ENCODE results near the gene HLCS.
"Not testable (repeated sequence)": the region's sequence is repeated elsewhere in the genome, so short reads cannot be mapped to it uniquely, and the experiment has no call there.

Gene HLCS

GRCh38 chr21:36850372-36850771 lies 116.1 kb downstream of the HLCS start:
- no peak for DNase-seq (ENCODE audit: low read depth in 1 of 2, low spot score in 1 of 2)

GRCh38 chr21:36849461-36850105 lies 116.9 kb downstream of the HLCS start:
- DNase-seq (ENCODE audit: low read depth in 1 of 2, low spot score in 1 of 2) = no peak

GRCh38 chr21:36848730-36849274 lies 117.7 kb downstream of the HLCS start:
- no peak for DNase-seq (ENCODE audit: low read depth in 1 of 2, low spot score in 1 of 2)

GRCh38 chr21:36847189-36847588 lies 119.3 kb downstream of the HLCS start:
- DNase-seq (ENCODE audit: low read depth in 1 of 2, low spot score in 1 of 2) = no peak

GRCh38 chr21:36846631-36847030 lies 119.8 kb downstream of the HLCS start:
- DNase-seq (ENCODE audit: low read depth in 1 of 2, low spot score in 1 of 2) = no peak

GRCh38 chr21:36845790-36846189 lies 120.7 kb downstream of the HLCS start:
- no peak for DNase-seq (ENCODE audit: low read depth in 1 of 2, low spot score in 1 of 2)

GRCh38 chr21:36845070-36845469 lies 121.4 kb downstream of the HLCS start:
- no peak for DNase-seq (ENCODE audit: low read depth in 1 of 2, low spot score in 1 of 2)

- DNase-seq (ENCODE audit: low read depth in 1 of 2, low spot score in 1 of 2) = no peak
Measured at GRCh38 chr21:36841866-36842265, 124.6 kb downstream of the HLCS start.

- DNase-seq (ENCODE audit: low read depth in 1 of 2, low spot score in 1 of 2) = no peak
Measured at GRCh38 chr21:36839735-36840134, 126.7 kb downstream of the HLCS start.

GRCh38 chr21:36839123-36839522 lies 127.3 kb downstream of the HLCS start:
- no peak for DNase-seq (ENCODE audit: low read depth in 1 of 2, low spot score in 1 of 2)

- no peak for DNase-seq (ENCODE audit: low read depth in 1 of 2, low spot score in 1 of 2)
Measured at GRCh38 chr21:36835383-36835795, 131.1 kb downstream of the HLCS start.

- DNase-seq (ENCODE audit: low read depth in 1 of 2, low spot score in 1 of 2) = no peak
Measured at GRCh38 chr21:36834192-36834591, 132.3 kb downstream of the HLCS start.

- no peak for DNase-seq (ENCODE audit: low read depth in 1 of 2, low spot score in 1 of 2)
Measured at GRCh38 chr21:36830100-36830499, 136.4 kb downstream of the HLCS start.

- DNase-seq (ENCODE audit: low read depth in 1 of 2, low spot score in 1 of 2) = no peak
Measured at GRCh38 chr21:36828891-36829515, 137.5 kb downstream of the HLCS start.

- DNase-seq (ENCODE audit: low read depth in 1 of 2, low spot score in 1 of 2) = no peak
Measured at GRCh38 chr21:36828208-36828607, 138.3 kb downstream of the HLCS start.

GRCh38 chr21:36825658-36826057 lies 140.8 kb downstream of the HLCS start:
- no peak for DNase-seq (ENCODE audit: low read depth in 1 of 2, low spot score in 1 of 2)

- no peak for DNase-seq (ENCODE audit: low read depth in 1 of 2, low spot score in 1 of 2)
Measured at GRCh38 chr21:36821032-36821299, 145.5 kb downstream of the HLCS start.

GRCh38 chr21:36820176-36821031 lies 146.1 kb downstream of the HLCS start:
- no peak for DNase-seq (ENCODE audit: low read depth in 1 of 2, low spot score in 1 of 2)

- no peak for DNase-seq (ENCODE audit: low read depth in 1 of 2, low spot score in 1 of 2)
Measured at GRCh38 chr21:36817732-36818450, 148.6 kb downstream of the HLCS start.

- DNase-seq (ENCODE audit: low read depth in 1 of 2, low spot score in 1 of 2) = no peak
Measured at GRCh38 chr21:36816561-36817130, 149.8 kb downstream of the HLCS start.

- not testable (repeated sequence) for DNase-seq (ENCODE audit: low read depth in 1 of 2, low spot score in 1 of 2)
Measured at GRCh38 chr21:36816026-36816425, 150.4 kb downstream of the HLCS start.

Measured in stimulated activated CD4-positive, alpha-beta T cell treated with anti-CD3 and anti-CD28 coated beads, Interleukin-15, amount 100 ng/mL, for 1 hour (primary cell).